Peyer's patch (tissue), 4 donors: ENCODE measurements around the gene FBXO28.

Experiments used
- CTCF ChIP-seq, 6 experiments: fragments of 450-650 bp in 4 of 6; fragments of 200-600 bp in 2 of 6; sonication (generic) in 1 of 6; IDR thresholded peaks; one replicate each; pipeline ENCODE4 v1.5.1; 2017 to 2019; ENCODE audit warnings: antibody characterized with exemption in 6 of 6, mild to moderate bottlenecking in 3 of 6, moderate library complexity in 1 of 6
- POLR2A ChIP-seq, 2 donors: fragments of 450-650 bp; IDR thresholded peaks; one replicate each; pipeline ENCODE4 v1.5.1; 2017; ENCODE audit warnings: antibody characterized with exemption in 2 of 2, mild to moderate bottlenecking in 2 of 2, moderate library complexity in 2 of 2

- TF ChIP-seq CTCF (IDR thresholded peaks at IDR 0.05) (no peak), POLR2A (IDR thresholded peaks at IDR 0.05) (no peak)
Measured at GRCh38 chr1:224181453-224181810, 67.5 kb downstream of the FBXO28 start.
